GM18507 (cell line): ENCODE measurements around the gene PRKN.

ENCODE experiments used
- DNase-seq: peaks from one replicate; pipeline ENCODE4 v3.0.0; 2011; ENCODE audit warnings: low read depth; ENCODE audit not compliant: insufficient read length; ENCODE audit errors: extremely low spot score
- FAIRE-seq: peaks from 2 replicates; lab custom pipeline; 2011; peaks lifted over from hg19 to GRCh38; lab: Jason Lieb, UNC

Gene PRKN

DNA sequence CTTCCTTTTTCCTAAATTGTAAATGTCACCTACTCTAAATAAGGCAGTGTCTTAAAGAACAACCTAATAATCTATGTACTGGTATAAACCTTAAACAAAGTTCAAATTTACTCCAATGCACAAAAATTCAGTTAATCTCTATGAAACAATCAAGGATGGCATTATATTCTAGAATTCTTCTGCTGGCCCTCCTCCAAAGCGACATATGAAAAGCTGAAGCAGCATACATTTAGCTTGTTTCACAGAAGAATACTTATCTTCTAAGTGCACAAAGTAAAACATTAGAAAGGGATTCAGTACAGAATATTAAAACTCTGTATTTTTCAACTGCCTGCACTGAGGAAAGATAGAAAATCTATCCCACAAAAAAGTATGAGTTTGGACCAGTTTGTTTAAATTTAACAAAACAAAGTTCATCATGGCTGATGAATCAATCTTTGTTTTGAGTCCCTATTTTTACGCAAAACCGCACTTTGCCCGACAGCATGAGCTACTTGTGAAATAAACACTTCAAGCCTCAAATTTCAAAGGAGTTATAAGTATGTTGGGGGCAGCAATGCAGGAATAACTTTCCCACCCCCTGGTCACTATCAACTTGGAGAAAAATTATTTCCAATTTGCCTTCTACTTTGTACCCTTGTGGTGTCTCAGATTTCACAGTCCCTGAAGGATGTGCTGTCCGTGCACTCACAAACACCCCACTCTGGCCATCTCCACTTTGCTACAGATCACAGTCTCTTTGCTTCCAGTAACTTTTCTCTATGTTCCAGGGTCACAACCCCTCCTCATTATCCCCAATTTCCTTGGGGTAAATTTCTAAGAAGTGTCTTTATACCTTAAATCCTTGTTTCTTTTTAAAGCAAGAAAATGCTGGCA, 238.2 kb downstream of the PRKN start:
- DNase-seq (no peak), FAIRE-seq (no peak)

DNA sequence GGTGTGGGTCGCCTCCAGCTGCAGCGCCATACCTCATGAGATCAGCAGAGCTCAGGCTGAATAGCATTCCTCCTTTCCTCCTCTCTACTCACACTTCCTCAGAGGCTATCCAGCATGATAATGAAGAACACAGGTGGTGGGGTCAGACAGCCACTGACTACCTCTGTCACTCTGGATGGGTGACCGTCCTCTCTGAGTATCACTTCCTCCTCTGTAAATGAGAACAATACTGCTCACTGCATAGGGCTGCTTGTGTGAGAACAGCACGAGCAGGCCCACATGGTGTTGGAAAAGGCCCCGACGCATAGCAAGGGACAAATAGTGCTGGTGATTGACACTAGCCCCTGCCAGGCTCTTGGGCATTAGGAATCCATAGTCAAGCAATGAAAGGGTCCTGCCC, 239.1 kb downstream of the PRKN start:
- FAIRE-seq (no peak), DNase-seq (no peak)

DNA sequence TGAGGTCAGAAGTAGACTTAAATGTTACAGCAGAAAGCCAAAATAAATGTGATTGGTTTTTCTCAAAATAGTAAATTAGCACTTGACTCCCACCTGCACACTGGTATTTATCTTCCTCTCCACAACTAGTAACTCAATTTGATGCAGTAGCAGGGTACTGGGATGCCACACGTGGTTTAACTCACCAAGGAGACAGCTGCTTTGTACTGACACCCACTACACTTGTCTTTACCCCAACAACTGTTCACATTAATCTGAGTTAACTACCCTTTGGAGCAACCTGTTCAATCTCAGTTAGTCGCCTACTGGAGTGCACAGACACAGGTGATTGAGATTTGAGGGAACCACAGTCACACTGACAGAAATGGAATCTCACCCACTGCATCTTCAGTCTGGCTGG, 242.1 kb downstream of the PRKN start:
- FAIRE-seq (no peak), DNase-seq (no peak)

DNA sequence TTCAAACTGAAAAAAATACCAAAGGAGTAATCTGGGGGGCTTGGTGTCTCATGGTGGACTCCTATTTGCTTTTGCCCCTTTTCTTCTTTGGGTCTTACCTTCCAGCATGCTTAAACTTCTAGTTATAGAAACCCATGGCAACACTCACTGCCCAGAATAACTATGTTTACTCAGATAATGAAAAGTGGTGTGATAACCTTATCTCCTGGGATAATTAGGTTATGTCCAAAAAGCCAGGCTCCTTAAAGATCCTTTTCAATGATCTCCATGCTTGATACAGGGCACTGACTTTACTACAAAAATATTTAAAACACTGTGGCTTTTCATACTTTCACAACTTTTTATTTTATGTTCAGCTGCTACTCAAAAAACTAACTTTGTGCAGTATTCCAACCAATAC, 245.6 kb downstream of the PRKN start:
- DNase-seq (no peak), FAIRE-seq (no peak)

DNA sequence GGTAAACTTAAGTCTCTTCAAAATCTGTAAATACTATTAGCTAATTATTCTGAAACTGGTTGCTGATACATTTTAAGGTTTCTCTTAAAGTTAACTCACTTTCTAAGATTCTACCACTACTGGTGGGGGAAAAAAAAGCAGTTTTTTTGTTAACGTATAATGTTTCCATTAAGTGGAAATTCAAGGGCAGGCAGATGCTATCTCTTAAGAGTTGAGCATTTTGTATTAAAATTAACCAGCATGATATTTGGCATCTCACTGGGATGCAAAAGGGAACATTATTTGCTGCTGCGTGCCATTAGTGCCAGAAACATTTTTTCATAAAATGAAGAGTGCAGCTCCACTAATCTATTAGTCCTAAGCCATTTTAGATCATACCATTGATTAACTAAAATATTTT, 246.2 kb downstream of the PRKN start:
- FAIRE-seq, result no peak
- no peak for DNase-seq

DNA sequence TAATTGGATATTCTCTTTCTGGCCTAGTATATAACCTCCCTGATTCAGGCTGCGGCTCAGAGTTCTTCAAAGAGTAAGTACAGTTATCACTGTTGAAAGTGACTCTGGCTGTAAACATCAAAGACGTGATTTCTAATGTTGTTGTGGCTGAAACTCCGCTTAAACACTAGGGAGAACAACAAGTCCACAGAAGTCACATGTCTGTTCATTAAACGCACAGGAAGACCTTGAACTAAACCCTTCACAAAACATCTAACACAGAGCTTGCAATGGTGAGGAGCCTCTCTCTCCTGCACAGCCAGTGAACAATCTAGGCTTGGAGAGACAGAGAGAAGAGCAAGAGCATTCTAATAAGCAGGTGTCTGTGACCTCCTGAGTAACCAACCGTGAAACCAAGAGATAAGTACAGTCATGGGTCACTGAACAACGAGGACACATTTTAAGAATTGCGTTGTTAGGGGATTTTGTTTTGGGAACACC, 249.3 kb downstream of the PRKN start:
- no peak for FAIRE-seq
- DNase-seq, result no peak

DNA sequence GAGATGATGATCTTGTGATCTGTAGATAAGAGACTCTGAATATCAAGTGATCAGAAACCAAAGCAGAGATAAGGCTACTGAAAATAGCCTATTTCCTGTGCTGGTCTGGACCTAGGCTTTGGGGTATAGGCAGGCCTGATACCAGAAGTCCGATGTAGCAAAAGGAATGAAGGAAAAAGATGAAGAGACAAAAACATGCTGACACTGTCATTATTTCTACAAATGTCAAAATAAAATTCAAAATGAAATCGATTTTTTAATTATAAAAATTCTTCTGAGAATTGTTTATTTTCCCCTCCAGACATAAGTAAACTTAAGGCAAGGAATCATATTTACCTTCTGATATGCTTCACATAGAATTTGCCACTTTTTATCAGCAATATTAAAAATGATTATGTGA, 252.8 kb downstream of the PRKN start:
- DNase-seq, result no peak
- no peak for FAIRE-seq

DNA sequence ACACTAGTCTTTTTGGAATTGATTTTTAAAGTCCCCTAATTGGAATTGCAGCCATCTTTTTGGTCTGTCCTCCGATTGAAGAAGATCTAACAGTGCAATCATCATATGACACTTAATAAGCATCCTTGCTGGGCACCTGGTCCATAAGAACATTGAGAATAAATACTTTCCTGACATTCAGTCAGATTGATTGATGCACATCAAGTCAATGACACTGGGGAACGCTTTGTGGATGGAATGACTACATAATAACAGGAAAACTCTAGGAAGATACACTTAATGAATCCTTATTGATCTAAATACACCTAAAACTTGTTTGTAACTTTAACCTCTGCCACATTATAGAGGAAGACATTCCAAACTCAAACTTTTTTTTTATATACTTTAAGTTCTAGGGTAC, 255.7 kb downstream of the PRKN start:
- DNase-seq (no peak), FAIRE-seq (no peak)

DNA sequence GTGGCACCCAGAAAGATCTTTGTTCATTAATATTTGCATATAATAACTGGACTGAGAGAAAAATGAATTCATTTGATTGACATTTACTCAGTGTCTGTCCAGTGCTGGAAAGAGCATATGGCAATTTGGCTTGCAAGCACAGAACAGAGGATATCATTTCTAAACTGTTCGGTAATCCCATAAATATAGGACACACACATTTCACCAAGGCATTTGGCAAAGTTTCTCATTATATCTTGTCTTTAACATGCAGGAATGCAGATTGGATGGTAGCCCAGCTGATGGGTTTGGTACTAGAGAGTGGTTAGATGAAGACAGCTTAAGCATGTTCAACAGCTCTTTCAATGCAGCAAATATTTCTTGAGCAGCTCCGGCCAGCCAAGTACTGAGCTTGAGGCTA, 259.2 kb downstream of the PRKN start:
- FAIRE-seq, result no peak
- no peak for DNase-seq

DNA sequence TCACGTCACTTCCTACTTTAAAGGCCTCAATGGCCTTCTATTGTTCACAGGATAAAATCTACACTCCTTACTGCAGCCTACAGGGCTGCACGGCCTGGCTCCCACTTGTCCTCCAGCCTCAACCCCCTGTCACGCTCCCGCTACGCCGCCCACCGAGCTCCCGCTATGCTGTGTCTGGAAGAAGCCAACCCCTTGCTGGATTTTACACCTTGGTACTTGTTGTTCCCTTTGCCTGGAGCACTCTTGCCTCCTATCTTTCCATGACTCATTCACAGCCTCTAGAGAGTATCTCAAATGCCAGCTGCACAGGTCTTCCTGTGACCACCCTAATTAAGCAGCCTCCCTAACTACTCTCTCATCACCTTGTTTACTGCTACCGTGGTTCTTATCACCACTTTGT, 259.9 kb downstream of the PRKN start:
- FAIRE-seq, result no peak

DNA sequence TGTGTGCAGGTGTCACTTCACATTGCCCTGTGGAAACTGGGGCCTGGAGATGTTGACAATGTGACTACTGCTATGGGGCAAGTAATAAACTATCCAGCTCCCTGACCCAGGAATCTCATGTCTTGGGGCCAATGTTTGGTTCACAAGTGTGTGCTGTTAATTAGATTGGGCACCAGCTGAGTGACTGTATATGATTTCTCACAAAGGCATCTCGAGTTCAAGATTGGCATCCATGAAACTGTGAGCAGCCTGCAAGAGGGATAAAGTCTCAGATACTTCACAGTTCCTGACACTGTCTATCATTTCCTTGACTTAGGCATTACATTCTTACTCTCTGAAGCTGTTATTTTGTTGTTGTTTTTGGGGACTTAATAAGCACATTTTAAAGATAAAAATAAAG, 264.0 kb downstream of the PRKN start:
- FAIRE-seq, result no peak
- no peak for DNase-seq

More for the DNA sequence above, 259.9 kb downstream of the PRKN start:
- no peak for DNase-seq

DNA sequence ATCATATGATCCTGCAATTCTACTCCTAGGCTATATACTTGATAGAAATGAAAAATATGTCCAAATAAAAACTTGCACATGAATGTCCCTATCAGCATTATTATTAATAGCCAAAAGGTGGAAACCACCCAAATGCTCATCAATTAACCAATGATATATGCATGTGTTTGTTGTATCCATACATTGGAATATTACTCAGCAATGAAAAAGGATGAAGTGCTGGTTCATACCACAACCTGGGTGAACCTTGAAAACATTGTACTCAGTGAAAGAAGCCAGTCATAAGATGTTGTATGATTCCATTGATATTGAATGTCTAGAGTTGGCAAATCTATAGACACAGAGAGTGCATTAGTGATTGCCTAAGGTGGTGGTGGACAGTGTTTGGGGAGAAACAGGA, 267.6 kb downstream of the PRKN start:
- FAIRE-seq (no peak), DNase-seq (no peak)

DNA sequence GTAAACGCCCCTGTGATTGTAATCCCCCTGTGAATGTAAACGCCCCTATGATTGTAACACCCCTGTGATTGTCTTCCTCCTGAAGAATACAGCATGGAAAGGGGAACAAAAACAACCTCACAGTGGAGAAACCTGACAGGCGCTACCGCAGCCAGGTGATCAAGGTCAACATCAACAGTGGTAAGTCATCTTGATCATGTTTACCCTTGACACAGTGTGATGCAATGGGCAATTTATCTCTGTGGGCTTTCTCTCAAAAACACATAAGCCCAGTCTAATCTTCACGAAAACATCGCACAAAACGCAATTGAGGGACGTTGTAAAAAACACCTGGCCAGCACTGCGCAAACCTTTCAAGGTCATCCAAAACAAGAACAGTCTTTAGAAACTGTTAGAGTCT, 277.2 kb downstream of the PRKN start:
- FAIRE-seq (peak; percentile 50), DNase-seq (no peak)

DNA sequence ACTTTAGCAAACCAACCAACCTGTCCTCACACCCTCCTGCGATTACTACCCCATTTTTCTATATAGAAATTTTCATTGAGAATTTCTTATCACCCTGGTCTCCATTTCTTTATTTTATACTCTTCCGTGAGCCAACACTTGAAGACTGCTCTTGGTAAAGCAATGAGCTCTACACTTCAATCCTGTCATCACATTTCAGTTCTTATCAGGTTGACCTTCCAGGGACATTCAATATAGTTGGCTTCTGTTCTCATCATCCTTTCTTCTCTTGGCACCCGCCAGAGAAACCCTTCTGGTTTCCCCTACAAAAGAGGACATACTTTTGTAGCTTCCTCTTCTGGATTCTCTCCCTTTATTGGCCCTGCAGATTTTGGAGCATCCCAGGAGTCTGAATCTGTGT, 279.3 kb downstream of the PRKN start:
- FAIRE-seq, result no peak
- no peak for DNase-seq

DNA sequence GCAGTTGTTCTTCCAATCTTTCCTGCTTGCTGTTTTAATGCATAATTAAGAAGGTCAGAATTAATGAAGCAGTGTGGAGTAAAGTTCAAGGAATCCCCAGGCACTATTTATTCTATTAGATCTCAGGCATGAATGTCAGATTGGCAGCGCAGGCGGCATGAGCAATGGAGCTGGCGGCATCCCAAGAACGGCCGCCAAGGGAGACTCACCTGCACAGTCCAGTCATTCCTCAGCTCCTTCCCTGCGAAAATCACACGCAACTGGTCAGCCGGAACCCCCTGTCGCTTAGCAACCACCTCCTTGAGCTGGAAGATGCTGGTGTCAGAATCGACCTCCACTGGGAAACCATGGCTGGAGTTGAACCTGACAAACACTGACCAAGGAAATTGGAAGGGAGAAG, 284.5 kb downstream of the PRKN start:
- FAIRE-seq (no peak), DNase-seq (no peak)

DNA sequence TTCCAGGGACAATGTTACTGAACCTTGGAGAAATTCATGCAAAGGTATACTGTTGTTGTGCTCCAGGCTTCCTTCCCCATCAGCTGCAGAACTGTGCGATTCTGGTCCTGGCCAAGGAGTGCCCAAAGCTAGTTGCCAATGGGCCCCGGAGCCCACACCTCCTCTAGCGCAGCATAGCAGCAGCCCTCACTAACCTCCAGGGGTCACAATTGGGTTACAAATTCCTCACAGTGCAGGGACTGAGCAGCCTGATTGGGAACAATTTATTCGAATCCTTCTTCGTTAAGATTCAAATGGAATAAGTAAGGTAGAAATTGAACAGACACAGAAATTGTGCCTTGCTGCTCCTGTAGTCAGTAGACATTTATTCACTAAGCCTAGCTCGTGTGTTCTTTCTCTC, 284.9 kb downstream of the PRKN start:
- no peak for FAIRE-seq
- no peak for DNase-seq

DNA sequence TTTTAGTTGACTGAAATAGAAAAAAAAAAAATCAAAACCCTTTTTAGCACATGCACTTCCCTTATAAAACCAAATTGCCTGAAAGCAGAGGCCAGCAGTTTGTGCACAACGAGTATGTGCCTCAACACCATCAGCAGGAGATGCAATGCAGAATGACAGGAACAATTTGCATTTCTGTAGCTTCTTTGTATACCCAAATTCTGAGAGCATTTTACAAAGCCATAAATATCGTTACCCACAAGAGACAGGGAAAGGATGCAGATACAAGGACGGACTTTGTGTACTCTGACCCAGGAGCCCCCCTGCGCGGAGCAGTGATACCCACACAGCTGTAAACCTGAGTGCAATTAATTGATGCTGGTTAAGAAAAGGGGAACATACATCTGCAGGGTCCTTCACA, 285.6 kb downstream of the PRKN start:
- DNase-seq (no peak), FAIRE-seq (no peak)

DNA sequence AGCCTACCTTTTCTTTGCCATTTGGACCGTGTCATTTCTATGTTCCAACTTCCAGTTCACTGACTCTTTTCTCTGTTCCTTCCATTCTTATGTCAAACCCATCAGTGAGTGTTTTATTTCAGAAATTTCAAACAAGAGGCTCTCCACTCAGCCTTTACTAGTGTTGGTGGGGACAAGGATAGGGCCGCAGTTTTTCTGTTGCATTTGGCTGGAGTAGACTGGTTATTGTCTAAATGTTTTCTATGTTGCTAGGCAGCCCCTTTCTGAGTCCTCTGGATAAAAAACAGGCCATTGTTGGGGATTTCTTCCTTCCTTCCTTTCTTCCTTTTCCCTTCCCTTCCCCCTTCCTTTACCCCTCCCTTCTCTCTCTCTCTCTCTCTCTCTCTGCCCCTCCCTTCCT, 288.6 kb downstream of the PRKN start:
- FAIRE-seq (no peak), DNase-seq (no peak)

DNA sequence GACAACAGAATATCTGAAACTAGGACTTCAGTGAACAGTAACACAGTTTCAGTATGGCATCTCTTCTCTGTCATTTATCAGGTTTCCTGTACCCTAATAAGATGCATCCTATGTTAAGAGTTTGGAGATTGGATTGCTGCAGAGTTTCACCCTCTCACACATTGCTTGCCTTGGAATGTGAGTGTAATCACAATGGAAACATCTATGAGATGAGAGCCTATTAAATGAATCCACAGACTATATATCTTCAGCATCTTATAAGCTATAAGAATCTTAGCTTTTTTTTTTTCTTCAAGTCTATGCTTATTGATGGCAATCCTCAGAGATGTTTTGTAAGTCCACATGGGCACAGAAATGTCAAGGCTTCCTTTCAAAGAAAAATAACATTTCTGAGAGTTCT, 292.5 kb downstream of the PRKN start:
- DNase-seq (no peak), FAIRE-seq (no peak)

DNA sequence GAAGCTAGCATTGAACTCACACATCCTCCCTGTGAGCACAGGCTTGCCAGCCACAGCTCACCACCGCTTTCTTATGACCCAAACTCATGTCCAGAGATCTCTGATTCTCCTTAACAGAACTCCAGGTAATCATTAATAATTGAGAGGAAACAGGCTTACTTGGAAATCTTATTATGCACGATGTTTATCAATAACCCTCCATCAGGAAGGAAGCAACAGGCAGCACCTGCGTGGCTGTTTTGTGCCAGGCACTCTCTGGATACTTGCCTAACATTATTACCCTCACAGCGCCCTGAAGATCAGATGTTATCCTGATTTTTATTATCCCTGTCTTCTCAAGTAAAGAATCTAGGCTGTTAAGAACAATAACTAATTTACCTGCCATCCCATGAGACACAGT, 306.6 kb downstream of the PRKN start:
- no peak for FAIRE-seq
- no peak for DNase-seq

DNA sequence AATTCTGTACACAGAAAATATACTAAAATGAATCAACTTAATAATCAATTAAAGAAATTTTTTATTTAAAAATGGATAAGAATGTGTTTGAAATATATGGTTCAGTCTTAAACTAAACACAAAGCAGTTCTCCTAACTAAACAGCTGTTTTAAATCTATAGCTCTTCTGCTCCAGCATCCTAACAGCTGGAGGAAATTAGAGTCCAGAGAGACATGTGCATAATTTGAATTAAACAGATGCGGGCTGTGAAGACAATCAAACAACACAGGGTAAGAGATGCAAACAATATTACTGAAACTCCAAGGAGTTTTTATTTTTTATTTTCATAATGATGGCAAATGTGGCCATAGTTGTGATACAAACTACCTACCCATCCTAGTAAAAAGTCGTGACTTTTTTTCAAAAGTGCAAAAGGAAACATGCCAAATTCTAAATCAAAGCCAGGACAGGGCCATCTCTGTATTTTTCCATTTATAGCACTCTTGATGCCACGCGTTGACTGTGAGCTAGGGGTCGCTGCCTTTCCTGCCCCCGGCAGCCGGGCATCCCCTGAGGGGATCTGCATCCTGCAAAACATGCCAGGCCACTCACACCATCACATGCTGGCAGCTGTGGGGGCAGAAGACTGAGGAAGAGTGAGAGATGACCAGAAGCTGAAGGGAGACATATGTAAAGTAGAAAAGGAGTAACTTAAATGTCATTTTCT, 310.6 kb downstream of the PRKN start:
- FAIRE-seq, result no peak
- DNase-seq, result no peak
